ENCODE data around the gene CHCHD3.

CHCHD3 gene

DNA sequence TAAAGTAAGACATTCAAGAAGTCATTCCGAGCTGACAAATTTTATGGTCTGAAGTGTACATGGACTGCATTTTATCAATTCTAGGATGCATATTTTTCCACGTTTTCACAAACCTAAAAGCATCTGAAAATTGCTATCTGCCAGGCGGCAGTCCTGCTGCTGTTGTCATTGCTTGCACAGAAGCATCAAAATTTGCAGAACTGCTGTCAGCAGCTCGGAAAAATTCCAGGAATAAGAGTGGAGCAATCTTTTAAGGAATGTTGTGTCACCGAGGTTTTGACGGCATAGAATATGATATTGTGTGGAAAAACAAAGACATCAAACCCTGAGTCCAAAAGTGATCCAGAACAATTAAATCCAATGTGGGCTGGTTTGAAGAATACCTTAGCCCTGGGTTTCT lies 61.4 kb downstream of the CHCHD3 start:
- no peak for TF ChIP-seq CTCF (IDR thresholded peaks at IDR 0.05; ENCODE audit: extremely low read depth, insufficient read depth, missing control alignments)
- no peak for DNase-seq (ENCODE audit: low spot score)
- in situ Hi-C loops (cut with MboI; ENCODE audit: low pct_unique_long_range_greater_than_20kb, low sequenced_read_pairs, unreplicated experiment), result no loop called here

- DNase-seq (ENCODE audit: low spot score), result no peak
- TF ChIP-seq CTCF (IDR thresholded peaks at IDR 0.05; ENCODE audit: extremely low read depth, insufficient read depth, missing control alignments), result no peak
- in situ Hi-C loops (cut with MboI; ENCODE audit: low pct_unique_long_range_greater_than_20kb, low sequenced_read_pairs, unreplicated experiment), result no loop called here
Measured at GRCh38 chr7:133019590-133019989, 62.3 kb downstream of the CHCHD3 start.

- DNase-seq (ENCODE audit: low spot score), result no peak
- in situ Hi-C loops (cut with MboI; ENCODE audit: low pct_unique_long_range_greater_than_20kb, low sequenced_read_pairs, unreplicated experiment), result no loop called here
- no peak for TF ChIP-seq CTCF (IDR thresholded peaks at IDR 0.05; ENCODE audit: extremely low read depth, insufficient read depth, missing control alignments)
Measured at GRCh38 chr7:133016604-133017003, 65.3 kb downstream of the CHCHD3 start.

- no peak for DNase-seq (ENCODE audit: low spot score)
- no peak for TF ChIP-seq CTCF (IDR thresholded peaks at IDR 0.05; ENCODE audit: extremely low read depth, insufficient read depth, missing control alignments)
- in situ Hi-C loops (cut with MboI; ENCODE audit: low pct_unique_long_range_greater_than_20kb, low sequenced_read_pairs, unreplicated experiment), result no loop called here
Measured at GRCh38 chr7:133015888-133016287, 66.0 kb downstream of the CHCHD3 start.

- in situ Hi-C loops (cut with MboI; ENCODE audit: low pct_unique_long_range_greater_than_20kb, low sequenced_read_pairs, unreplicated experiment), result no loop called here
- TF ChIP-seq CTCF (IDR thresholded peaks at IDR 0.05; ENCODE audit: extremely low read depth, insufficient read depth, missing control alignments), result no peak
- no peak for DNase-seq (ENCODE audit: low spot score)
Measured at GRCh38 chr7:133011746-133012145, 70.1 kb downstream of the CHCHD3 start.

GRCh38 chr7:133009426-133010252 lies 72.3 kb downstream of the CHCHD3 start:
- in situ Hi-C loops (cut with MboI; ENCODE audit: low pct_unique_long_range_greater_than_20kb, low sequenced_read_pairs, unreplicated experiment), result no loop called here
- TF ChIP-seq CTCF (IDR thresholded peaks at IDR 0.05; ENCODE audit: extremely low read depth, insufficient read depth, missing control alignments), result no peak
- no peak for DNase-seq (ENCODE audit: low spot score)

Data from GM13977 (cell line).